Fibroblast of lung (primary cell): ENCODE results near the gene RNU5D-1. TPM values are rescaled to one million over a fixed set of nuclear protein-coding genes. Genes with fewer than 3 reads are reported as not detected.
A peak's percentile ranks its signal among the peaks of the same experiment; 100 is the strongest.
"Not testable (repeated sequence)": the region's sequence is repeated elsewhere in the genome, so short reads cannot be mapped to it uniquely, and the experiment has no call there.

ENCODE experiments used
- DNase-seq, 2 donors: peaks; one replicate each; pipeline versions ENCODE4 v3.0.0 to v3.0.0-alpha.2; 2010; ENCODE audit warnings: low read depth in 2 of 2
- H2AFZ ChIP-seq: 2 replicates; pipeline ENCODE4 v1.5.1; 2012; ENCODE audit warnings: low read length, control low read depth, inconsistent platforms
- H3K27ac ChIP-seq: 2 replicates; pipeline ENCODE4 v1.5.1; 2011; ENCODE audit warnings: low read length, control low read depth; ENCODE audit not compliant: insufficient read depth
- H3K27me3 ChIP-seq: 2 replicates; pipeline ENCODE4 v1.5.1; 2011; ENCODE audit warnings: mild to moderate bottlenecking, low read length; ENCODE audit not compliant: control insufficient read depth, insufficient read depth
- H3K36me3 ChIP-seq: 2 replicates; pipeline ENCODE4 v1.5.1; 2011; ENCODE audit warnings: low read length; ENCODE audit not compliant: control insufficient read depth, insufficient read depth
- H3K4me1 ChIP-seq: 2 replicates; pipeline ENCODE4 v1.5.1; 2011; ENCODE audit warnings: low read length; ENCODE audit not compliant: control insufficient read depth, insufficient read depth; ENCODE audit errors: extremely low read depth
- H3K4me2 ChIP-seq: 2 replicates; pipeline ENCODE4 v1.5.1; 2011; ENCODE audit warnings: low read length, control low read depth; ENCODE audit not compliant: insufficient read depth; ENCODE audit errors: extremely low read depth
- H3K4me3 ChIP-seq, 4 experiments: fragments of 200-600 bp in 1 of 4; sonication (generic) in 1 of 4; replicated peaks in 1 of 4; 2 replicates each; pipeline ENCODE4 v1.5.1; 2011 to 2016; ENCODE audit warnings: low read length in 4 of 4, low read depth in 3 of 4, mild to moderate bottlenecking in 3 of 4, control low read depth in 2 of 4, inconsistent platforms in 1 of 4, mixed read lengths in 1 of 4; ENCODE audit not compliant: insufficient read depth in 1 of 4; ENCODE audit errors: control extremely low read depth in 1 of 4
- H3K79me2 ChIP-seq: 2 replicates; pipeline ENCODE4 v1.5.1; 2012; ENCODE audit warnings: mild to moderate bottlenecking, low read length, inconsistent platforms; ENCODE audit not compliant: control insufficient read depth, insufficient read depth
- H3K9ac ChIP-seq: 2 replicates; pipeline ENCODE4 v1.5.1; 2011; ENCODE audit warnings: mild to moderate bottlenecking, low read length, control low read depth; ENCODE audit not compliant: insufficient read depth
- H3K9me3 ChIP-seq: 2 replicates; pipeline ENCODE4 v1.5.1; 2012; ENCODE audit warnings: low read depth, low read length; ENCODE audit not compliant: control insufficient read depth, insufficient read depth
- H4K20me1 ChIP-seq: 2 replicates; pipeline ENCODE4 v1.5.1; 2011; ENCODE audit warnings: low read length; ENCODE audit not compliant: control insufficient read depth, insufficient read depth; ENCODE audit errors: extremely low read depth
- EZH2 ChIP-seq: IDR thresholded peaks from 2 replicates; pipeline ENCODE4 v1.5.1; 2012; ENCODE audit warnings: low read length, control low read depth, mild to moderate bottlenecking; ENCODE audit errors: missing control alignments
- polyA plus RNA-seq, 2 donors: library from polyadenylated mRNA; depleted of rRNA in 1 of 2; stranded (reverse) in 1 of 2; unstranded in 1 of 2; fragments of >200 nt; gene quantifications; 2 replicates each; pipeline ENCODE4 v1.2.1, GENCODE V29; 2011 to 2012; ENCODE audit warnings: missing spikeins in 1 of 2
- total RNA-seq: library from RNA; depleted of rRNA; stranded (reverse); fragments of >200 nt; gene quantifications from 2 replicates; pipeline ENCODE4 v1.2.1, GENCODE V29; 2014
- TF ChIP-seq, protein P1 (sequence below), 2 donors: IDR thresholded peaks in 1 of 2; conservative IDR thresholded peaks in 1 of 2; 1 replicate in 1 of 2; 2 replicates in 1 of 2; pipeline ENCODE4 v1.5.1; 2011 to 2012; ENCODE audit warnings: low read length in 2 of 2, control low read depth in 1 of 2, inconsistent platforms in 1 of 2, low read depth in 1 of 2, mild to moderate bottlenecking in 1 of 2

Gene RNU5D-1
- total and polyA plus RNA-seq, 2 donors (not counting 1 experiment from before 2014, with no cell fraction given): not detected

DNA sequence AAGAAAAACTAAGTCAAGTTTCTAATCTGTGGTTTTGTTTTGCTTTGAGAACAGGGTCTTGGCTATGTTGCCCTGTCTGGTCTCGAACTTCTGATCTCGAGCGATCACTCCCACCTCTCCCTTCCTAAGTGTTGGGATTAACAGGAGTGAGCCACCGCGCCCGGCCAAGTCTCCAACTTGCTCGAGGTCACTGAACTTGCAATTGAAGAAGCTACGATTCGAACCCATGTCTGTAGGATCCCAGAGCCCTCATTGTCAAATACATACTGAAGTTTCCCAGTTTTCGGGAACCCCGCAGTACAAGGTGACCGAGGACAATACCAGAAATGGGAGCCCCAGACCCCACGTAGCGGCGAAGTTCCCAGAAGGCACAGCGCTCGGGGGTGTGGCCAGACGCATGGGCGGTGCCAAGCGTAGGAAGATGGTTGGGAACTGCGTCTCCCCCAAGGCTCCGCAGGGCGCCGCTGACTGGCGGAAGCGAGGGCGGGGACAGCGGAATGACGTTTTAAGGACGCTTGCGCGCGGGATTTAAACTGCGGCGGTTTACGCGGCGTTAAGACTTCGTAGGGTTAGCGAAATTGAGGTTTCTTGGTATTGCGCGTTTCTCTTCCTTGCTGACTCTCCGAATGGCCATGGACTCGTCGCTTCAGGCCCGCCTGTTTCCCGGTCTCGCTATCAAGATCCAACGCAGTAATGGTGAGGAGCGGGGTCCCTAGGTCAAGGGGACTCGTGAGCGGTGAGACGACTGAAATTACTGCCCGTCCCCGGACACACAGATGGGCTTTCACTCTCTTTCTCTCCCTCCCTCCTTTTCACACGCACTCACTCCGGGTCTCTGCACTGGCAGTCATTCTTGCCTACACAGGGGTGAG is 8.6 kb upstream of the RNU5D-1 start, which contains the start of gene KIF2C:
Gene KIF2C (plus strand): TSS at position 531 of the 872 bp plus-strand sequence. CDS start 96 bp downstream, at position 627.
- Histone ChIP-seq H3K27me3 (no peaks in the 10 kb centered on the region), H3K79me2 (peaks cover 40% of the 10 kb centered on the region), H3K36me3 (no peaks in the 10 kb centered on the region), H3K4me1 (peaks cover 12% of the 10 kb centered on the region), H3K9ac (peak within 1 kb of the TSS; percentile 61), H2AFZ (peak within 1 kb of the TSS; percentile 88), H4K20me1 (no peaks in the 10 kb centered on the region), H3K4me2 (peak within 1 kb of the TSS; percentile 97), H3K27ac (peak within 1 kb of the TSS; percentile 81), H3K9me3 (no peaks in the 10 kb centered on the region), H3K4me3 (peak within 1 kb of the TSS; percentile 72 to 88 (median 86))
- no peak for TF ChIP-seq EZH2
- TF ChIP-seq, protein P1, sequence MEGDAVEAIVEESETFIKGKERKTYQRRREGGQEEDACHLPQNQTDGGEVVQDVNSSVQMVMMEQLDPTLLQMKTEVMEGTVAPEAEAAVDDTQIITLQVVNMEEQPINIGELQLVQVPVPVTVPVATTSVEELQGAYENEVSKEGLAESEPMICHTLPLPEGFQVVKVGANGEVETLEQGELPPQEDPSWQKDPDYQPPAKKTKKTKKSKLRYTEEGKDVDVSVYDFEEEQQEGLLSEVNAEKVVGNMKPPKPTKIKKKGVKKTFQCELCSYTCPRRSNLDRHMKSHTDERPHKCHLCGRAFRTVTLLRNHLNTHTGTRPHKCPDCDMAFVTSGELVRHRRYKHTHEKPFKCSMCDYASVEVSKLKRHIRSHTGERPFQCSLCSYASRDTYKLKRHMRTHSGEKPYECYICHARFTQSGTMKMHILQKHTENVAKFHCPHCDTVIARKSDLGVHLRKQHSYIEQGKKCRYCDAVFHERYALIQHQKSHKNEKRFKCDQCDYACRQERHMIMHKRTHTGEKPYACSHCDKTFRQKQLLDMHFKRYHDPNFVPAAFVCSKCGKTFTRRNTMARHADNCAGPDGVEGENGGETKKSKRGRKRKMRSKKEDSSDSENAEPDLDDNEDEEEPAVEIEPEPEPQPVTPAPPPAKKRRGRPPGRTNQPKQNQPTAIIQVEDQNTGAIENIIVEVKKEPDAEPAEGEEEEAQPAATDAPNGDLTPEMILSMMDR (conservative IDR thresholded peaks at IDR 0.05 in 1 of 2, IDR thresholded peaks at IDR 0.05 in 1 of 2; ENCODE audit: low read depth in 1 of 2, low read length in 2 of 2): no peak
- DNase-seq: peak; percentile 96 to 98

DNA sequence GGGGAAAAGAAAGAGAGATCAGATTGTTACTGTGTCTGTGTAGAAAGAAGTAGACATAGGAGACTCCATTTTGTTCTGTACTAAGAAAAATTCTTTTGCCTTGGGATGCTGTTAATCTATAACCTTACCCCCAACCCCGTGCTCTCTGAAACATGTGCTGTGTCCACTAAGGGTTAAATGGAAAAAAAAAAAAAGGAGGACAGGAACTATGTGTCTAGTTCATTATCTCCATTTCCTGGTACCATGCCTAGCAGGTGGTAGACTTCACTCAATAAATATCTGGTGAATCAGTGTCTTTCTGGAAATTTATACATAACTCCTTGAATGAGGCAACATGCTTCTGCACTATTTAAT is 8.0 kb upstream of the RNU5D-1 start:
- peaks cover 12% of the 10 kb centered on the region for H3K4me1 ChIP-seq
- not testable (repeated sequence) for DNase-seq, H3K27me3 ChIP-seq

GRCh38 chr1:44735992-44736391 is 5.0 kb upstream of the RNU5D-1 start:
- H3K4me3 ChIP-seq: no peak overlapping the region
- no peak overlapping the region for H3K4me2 ChIP-seq
- TF ChIP-seq, protein P1 (conservative IDR thresholded peaks at IDR 0.05 in 1 of 2, IDR thresholded peaks at IDR 0.05 in 1 of 2; ENCODE audit: low read depth in 1 of 2, low read length in 2 of 2): no peak
- no peak for TF ChIP-seq EZH2
- H4K20me1 ChIP-seq: no peaks in the 10 kb centered on the region
- H3K4me1 ChIP-seq: peaks cover 4% of the 10 kb centered on the region
- no peak overlapping the region for H3K9ac ChIP-seq
- H3K36me3 ChIP-seq: no peaks in the 10 kb centered on the region
- no peak for DNase-seq
- H3K27me3 ChIP-seq: no peaks in the 10 kb centered on the region
- H3K79me2 ChIP-seq: peaks cover 13% of the 10 kb centered on the region
- no peak overlapping the region for H3K27ac ChIP-seq
- H3K9me3 ChIP-seq: no peaks in the 10 kb centered on the region
- H2AFZ ChIP-seq: no peak overlapping the region

More for the DNA sequence above, 8.0 kb upstream of the RNU5D-1 start:
- not testable (repeated sequence) for H3K9me3 ChIP-seq, H3K36me3 ChIP-seq, H4K20me1 ChIP-seq
- Histone ChIP-seq H3K4me2 (peak overlapping the region; percentile 97), H2AFZ (peak overlapping the region; percentile 88), H3K27ac (peak overlapping the region; percentile 81), H3K4me3 (peak overlapping the region; percentile 72 to 88 (median 86)), H3K9ac (peak overlapping the region; percentile 61), H3K79me2 (peaks cover 35% of the 10 kb centered on the region)
